Esophagus muscularis mucosa (tissue), 4 donors: ENCODE measurements around the gene SPOCK3. TPM values are rescaled to one million over a fixed set of nuclear protein-coding genes. Genes with fewer than 3 reads are reported as not detected.

Experiments used
- DNase-seq: peaks from one replicate; pipeline ENCODE4 v3.0.0-alpha.2; 2017; ENCODE audit errors: extremely low spot score
- H3K27ac ChIP-seq, 4 donors: fragments of 200-600 bp; sonication (generic); replicated peaks in 1 of 4; 1 replicate in 3 of 4; 2 replicates in 1 of 4; pipeline ENCODE4 v1.5.1; 2016 to 2019; ENCODE audit warnings: mild to moderate bottlenecking in 1 of 4
- H3K27me3 ChIP-seq, 4 donors: fragments of 200-600 bp; sonication (generic); one replicate each; pipeline versions ENCODE4 v1.5.1 to v1.6.0; 2016 to 2019
- H3K36me3 ChIP-seq, 4 donors: fragments of 200-600 bp; sonication (generic); one replicate each; pipeline ENCODE4 v1.5.1; 2016 to 2019
- H3K4me1 ChIP-seq, 4 donors: fragments of 200-600 bp; sonication (generic); one replicate each; pipeline ENCODE4 v1.5.1; 2016 to 2019
- H3K4me3 ChIP-seq, 4 donors: fragments of 200-600 bp; sonication (generic); 1 replicate in 2 of 4; 2 replicates in 2 of 4; pipeline ENCODE4 v1.5.1; 2016 to 2019; ENCODE audit warnings: mild to moderate bottlenecking in 4 of 4, moderate library complexity in 1 of 4
- H3K9me3 ChIP-seq, 4 donors: fragments of 200-600 bp; sonication (generic); 1 replicate in 3 of 4; 2 replicates in 1 of 4; pipeline ENCODE4 v1.5.1; 2016 to 2019
- EP300 ChIP-seq: sonication (generic); formaldehyde crosslinking; IDR thresholded peaks from one replicate; pipeline ENCODE4 v1.6.1; 2017; ENCODE audit warnings: antibody characterized with exemption
- POLR2A ChIP-seq: fragments of 450-650 bp; IDR thresholded peaks from one replicate; pipeline ENCODE4 v1.6.1; 2017; ENCODE audit warnings: antibody characterized with exemption, moderate library complexity, mild to moderate bottlenecking, low read depth
- POLR2AphosphoS5 ChIP-seq, 2 donors: sonication (generic); formaldehyde crosslinking; IDR thresholded peaks; one replicate each; pipeline ENCODE4 v1.6.1; 2017; ENCODE audit warnings: antibody characterized with exemption in 2 of 2
- WGBS: methylation state at CpG from one replicate; pipeline ENCODE4 v1.1.5; 2018; 5-methylcytosine and 5-hydroxymethylcytosine counted together
- intact Hi-C: fragments of 100-400 bp; cut with DNase I; formaldehyde crosslinking; loops from one replicate; pipeline ENCODE4 v1.15.1; 2023
- total RNA-seq, 4 donors: library from RNA; depleted of rRNA; stranded (reverse); fragments of >200 nt; gene quantifications; one replicate each; pipeline versions ENCODE4 v1.1.0 to v1.2.1, GENCODE V29; 2016
- TF ChIP-seq, protein P1 (sequence below), 3 experiments: fragments of 200-600 bp in 2 of 3; fragments of 450-650 bp in 1 of 3; sonication (generic) in 2 of 3; IDR thresholded peaks; one replicate each; pipeline ENCODE4 v1.5.1; 2017 to 2019; ENCODE audit warnings: antibody characterized with exemption in 3 of 3, mild to moderate bottlenecking in 2 of 3, moderate library complexity in 1 of 3

The SPOCK3 gene
- total RNA-seq, 4 donors from 2014 or later = 0.52 to 5.0 (median 2.3) TPM

DNA sequence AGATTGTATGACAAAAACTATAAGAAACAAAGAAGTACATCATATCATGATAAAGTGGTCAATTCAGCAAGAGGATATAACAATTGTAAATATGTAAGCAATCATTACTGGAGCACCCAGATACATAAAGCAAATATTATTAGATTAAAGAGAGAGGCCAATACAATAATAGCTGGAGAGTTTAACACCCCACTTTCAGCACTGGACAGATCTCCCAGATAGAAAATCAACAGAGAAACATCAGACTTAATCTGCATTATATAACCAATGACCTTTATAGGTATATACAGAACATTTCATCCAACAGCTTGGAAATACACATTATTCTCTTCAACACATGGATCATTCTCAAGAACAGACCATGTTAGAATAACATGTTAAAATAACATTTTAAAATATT is 128.4 kb downstream of the SPOCK3 start:
- intact Hi-C loops = no loop called here
- Histone ChIP-seq H3K4me1 (no peaks in the 10 kb centered on the region), H3K36me3 (no peaks in the 10 kb centered on the region), H3K27ac (no peak overlapping the region), H3K27me3 (no peaks in the 10 kb centered on the region), H3K4me3 (no peak overlapping the region), H3K9me3 (no peaks in the 10 kb centered on the region)
- TF ChIP-seq POLR2AphosphoS5 (IDR thresholded peaks at IDR 0.05) (no peak), EP300 (no peak), POLR2A (no peak)
- TF ChIP-seq, protein P1, sequence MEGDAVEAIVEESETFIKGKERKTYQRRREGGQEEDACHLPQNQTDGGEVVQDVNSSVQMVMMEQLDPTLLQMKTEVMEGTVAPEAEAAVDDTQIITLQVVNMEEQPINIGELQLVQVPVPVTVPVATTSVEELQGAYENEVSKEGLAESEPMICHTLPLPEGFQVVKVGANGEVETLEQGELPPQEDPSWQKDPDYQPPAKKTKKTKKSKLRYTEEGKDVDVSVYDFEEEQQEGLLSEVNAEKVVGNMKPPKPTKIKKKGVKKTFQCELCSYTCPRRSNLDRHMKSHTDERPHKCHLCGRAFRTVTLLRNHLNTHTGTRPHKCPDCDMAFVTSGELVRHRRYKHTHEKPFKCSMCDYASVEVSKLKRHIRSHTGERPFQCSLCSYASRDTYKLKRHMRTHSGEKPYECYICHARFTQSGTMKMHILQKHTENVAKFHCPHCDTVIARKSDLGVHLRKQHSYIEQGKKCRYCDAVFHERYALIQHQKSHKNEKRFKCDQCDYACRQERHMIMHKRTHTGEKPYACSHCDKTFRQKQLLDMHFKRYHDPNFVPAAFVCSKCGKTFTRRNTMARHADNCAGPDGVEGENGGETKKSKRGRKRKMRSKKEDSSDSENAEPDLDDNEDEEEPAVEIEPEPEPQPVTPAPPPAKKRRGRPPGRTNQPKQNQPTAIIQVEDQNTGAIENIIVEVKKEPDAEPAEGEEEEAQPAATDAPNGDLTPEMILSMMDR (IDR thresholded peaks at IDR 0.05) = no peak
- no peak for DNase-seq

DNA sequence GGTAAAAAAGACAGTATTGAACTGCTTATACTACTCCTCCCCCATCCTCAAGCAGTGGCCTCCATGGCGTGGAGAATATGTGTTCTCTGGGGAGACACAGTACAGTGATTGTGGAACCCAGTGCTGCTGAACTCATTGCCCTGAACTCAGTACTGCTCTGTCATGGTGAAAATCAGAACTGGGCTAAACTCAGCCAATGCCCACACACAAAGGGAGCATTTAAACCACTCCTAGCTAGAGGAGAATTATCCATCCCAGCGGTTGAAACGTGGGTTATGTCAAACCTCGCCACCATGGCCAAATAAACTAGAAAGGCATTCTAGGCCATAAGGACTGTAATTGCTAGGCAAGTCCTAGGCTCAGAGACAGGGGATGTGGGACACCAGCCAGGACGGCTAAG is 131.8 kb downstream of the SPOCK3 start:
- 79% methylated on average over 4 of the region's 5 CpGs for WGBS
- no peak overlapping the region for H3K4me3 ChIP-seq
- intact Hi-C loops = no loop called here
- H3K27me3 ChIP-seq = no peaks in the 10 kb centered on the region
- no peak for DNase-seq
- no peak overlapping the region for H3K27ac ChIP-seq
- no peaks in the 10 kb centered on the region for H3K36me3 ChIP-seq
- no peak for TF ChIP-seq EP300
- TF ChIP-seq POLR2A = no peak
- TF ChIP-seq POLR2AphosphoS5 (IDR thresholded peaks at IDR 0.05) = no peak
- TF ChIP-seq, protein P1 (IDR thresholded peaks at IDR 0.05) = no peak
- no peaks in the 10 kb centered on the region for H3K4me1 ChIP-seq
- no peaks in the 10 kb centered on the region for H3K9me3 ChIP-seq

DNA sequence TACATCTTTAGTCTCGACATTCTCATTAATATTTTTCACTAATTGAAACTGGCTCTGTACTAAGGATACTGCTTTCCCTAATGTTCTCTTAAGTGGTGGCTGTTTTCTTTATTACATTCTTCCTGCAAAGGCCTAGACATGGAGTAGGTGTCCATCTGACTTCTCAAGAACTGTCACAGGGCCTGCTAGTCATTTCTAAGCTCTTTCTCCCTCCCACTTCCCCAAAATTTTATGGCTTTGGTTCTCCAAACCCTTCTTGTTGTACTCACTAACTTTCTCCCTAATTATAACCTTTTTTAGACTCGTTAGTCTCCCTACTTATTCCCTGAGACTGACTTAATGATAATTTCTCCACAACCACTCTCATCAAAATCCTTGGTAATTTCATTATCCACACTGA is 133.3 kb downstream of the SPOCK3 start:
- TF ChIP-seq EP300 = no peak
- TF ChIP-seq, protein P1 (IDR thresholded peaks at IDR 0.05) = no peak
- no peak for TF ChIP-seq POLR2AphosphoS5 (IDR thresholded peaks at IDR 0.05)
- TF ChIP-seq POLR2A = no peak
- 87% methylated on average over 2 of the region's 2 CpGs for WGBS

DNA sequence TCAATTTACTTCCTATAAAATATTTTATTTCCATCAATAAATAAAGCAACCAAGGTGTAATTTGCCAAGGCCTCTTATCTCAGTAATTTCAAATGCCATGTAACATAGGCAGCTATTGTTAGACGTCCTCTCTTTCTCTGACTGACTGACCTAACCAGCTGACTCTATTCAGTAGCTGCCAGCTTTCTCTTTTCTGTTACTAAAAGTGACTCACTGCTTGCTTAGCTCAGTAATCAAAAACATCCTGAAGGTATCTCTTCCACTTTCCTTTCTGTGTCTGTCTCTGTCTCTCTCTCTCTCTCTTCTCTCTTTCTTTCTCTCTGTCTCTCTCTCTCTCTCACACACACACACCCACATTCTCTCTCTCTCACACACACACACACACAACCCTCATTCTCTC is 134.2 kb downstream of the SPOCK3 start:
- intact Hi-C loops = no loop called here

More for the DNA sequence above, 133.3 kb downstream of the SPOCK3 start:
- no peak overlapping the region for H3K4me3 ChIP-seq
- H3K27ac ChIP-seq = no peak overlapping the region
- no peaks in the 10 kb centered on the region for H3K9me3 ChIP-seq
- H3K4me1 ChIP-seq = no peaks in the 10 kb centered on the region
- H3K36me3 ChIP-seq = no peaks in the 10 kb centered on the region
- intact Hi-C loops = no loop called here
- no peaks in the 10 kb centered on the region for H3K27me3 ChIP-seq
- no peak for DNase-seq

DNA sequence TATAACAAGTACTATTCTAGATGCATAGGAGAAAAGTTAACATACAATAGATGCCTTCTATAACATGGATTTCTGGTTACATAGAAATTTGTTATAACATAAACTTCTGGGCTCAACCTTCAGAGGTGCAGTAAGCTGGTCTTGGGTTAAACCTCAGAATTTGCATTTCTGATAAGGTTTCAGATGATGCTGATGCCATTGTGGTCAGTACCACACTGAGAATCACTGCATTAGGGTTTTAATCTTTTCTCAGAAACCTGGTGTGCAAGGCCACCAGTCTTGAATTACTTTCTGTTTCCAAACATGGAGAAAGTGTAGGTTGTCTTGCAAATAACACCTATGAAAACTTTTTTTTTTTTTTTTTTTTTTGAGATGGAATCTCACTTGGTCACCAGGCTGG is 146.2 kb downstream of the SPOCK3 start:
- no peak for DNase-seq
- intact Hi-C loops = no loop called here
- Histone ChIP-seq H3K4me3 (no peak overlapping the region), H3K9me3 (no peaks in the 10 kb centered on the region), H3K27ac (no peak overlapping the region), H3K4me1 (no peaks in the 10 kb centered on the region), H3K27me3 (no peaks in the 10 kb centered on the region), H3K36me3 (no peaks in the 10 kb centered on the region)
- TF ChIP-seq EP300 (no peak), POLR2A (no peak), POLR2AphosphoS5 (IDR thresholded peaks at IDR 0.05) (no peak)
- TF ChIP-seq, protein P1 (IDR thresholded peaks at IDR 0.05) = no peak

More for the DNA sequence above, 134.2 kb downstream of the SPOCK3 start:
- Histone ChIP-seq H3K27me3 (no peaks in the 10 kb centered on the region), H3K36me3 (no peaks in the 10 kb centered on the region), H3K9me3 (no peaks in the 10 kb centered on the region), H3K4me1 (no peaks in the 10 kb centered on the region), H3K4me3 (no peak overlapping the region), H3K27ac (no peak overlapping the region)
- TF ChIP-seq POLR2AphosphoS5 (IDR thresholded peaks at IDR 0.05) = no peak
- no peak for TF ChIP-seq POLR2A
- TF ChIP-seq, protein P1 (IDR thresholded peaks at IDR 0.05) = no peak
- no peak for TF ChIP-seq EP300
- WGBS = 17% methylated on average over 1 of the region's 1 CpG
- DNase-seq = no peak
